ENCODE data around the gene CCNI2. TPM values are rescaled to one million over a fixed set of nuclear protein-coding genes. Genes with fewer than 3 reads are reported as not detected.
A peak's percentile ranks its signal among the peaks of the same experiment; 100 is the strongest.

Gene CCNI2
- total RNA-seq: 10 to 100 TPM in 1 of 2 experiments, 1 to 10 TPM in 1; 8.9 to 12.4 TPM

- peaks cover 17% of the 10 kb centered on the region for H3K27me3 Mint-ChIP-seq
- ATAC-seq (ENCODE audit: low read depth) (peak; percentile 81), DNase-seq (peak; percentile 80)
- H3K36me3 Mint-ChIP-seq: peaks cover 13% of the 10 kb centered on the region
- H3K27ac Mint-ChIP-seq: peak within 1 kb of the TSS; percentile 77
- POLR2A ChIA-PET: interaction anchor here (0.5 to 2.8 kb wide), 11 partner anchors 10 to 250 kb away, joined by 3 to 22 read pairs (median 4); partner anchors contain the start of gene KIF3A
- peaks cover 30% of the 10 kb centered on the region for H3K4me1 Mint-ChIP-seq
- H3K9me3 Mint-ChIP-seq: no peaks in the 10 kb centered on the region
- peak within 1 kb of the TSS; percentile 79 for H3K4me3 Mint-ChIP-seq
These were observed at the start of gene CCNI2 for GRCh38 chr5:132746954-132747615. Gene CCNI2 (plus strand): TSS chr5:132747426. CDS start chr5:132747496, 70 bp downstream.

GRCh38 chr5:132704875-132705274 is 42.4 kb upstream of the CCNI2 start:
- POLR2A ChIA-PET: no interaction called here
- peaks cover 32% of the 10 kb centered on the region for H3K4me1 Mint-ChIP-seq
- peaks cover 37% of the 10 kb centered on the region for H3K36me3 Mint-ChIP-seq
- peak overlapping the region; percentile 71 for H3K4me3 Mint-ChIP-seq
- H3K27me3 Mint-ChIP-seq: no peaks in the 10 kb centered on the region
- DNase-seq (no peak), ATAC-seq (ENCODE audit: low read depth) (no peak)
- H3K27ac Mint-ChIP-seq: peak overlapping the region; percentile 70
- peaks cover 1% of the 10 kb centered on the region for H3K9me3 Mint-ChIP-seq

GRCh38 chr5:132708645-132709044 is 38.6 kb upstream of the CCNI2 start:
- ATAC-seq (ENCODE audit: low read depth) (no peak), DNase-seq (no peak)
- peaks cover 21% of the 10 kb centered on the region for H3K4me1 Mint-ChIP-seq
- H3K4me3 Mint-ChIP-seq: no peak overlapping the region
- peaks cover 21% of the 10 kb centered on the region for H3K36me3 Mint-ChIP-seq
- peak overlapping the region; percentile 1 for H3K27ac Mint-ChIP-seq
- no peaks in the 10 kb centered on the region for H3K27me3 Mint-ChIP-seq
- POLR2A ChIA-PET: interaction anchor here (0.7 kb wide), 1 partner anchor 39 kb away, joined by 3 read pairs; the partner anchor contains the start of gene CCNI2
- no peaks in the 10 kb centered on the region for H3K9me3 Mint-ChIP-seq

GRCh38 chr5:132714456-132715307 is 32.5 kb upstream of the CCNI2 start:
- DNase-seq: no peak
- Mint-ChIP-seq H3K4me3 (peak overlapping the region; percentile 65), H3K36me3 (peaks cover 21% of the 10 kb centered on the region), H3K9me3 (no peaks in the 10 kb centered on the region), H3K27me3 (no peaks in the 10 kb centered on the region), H3K4me1 (peaks cover 14% of the 10 kb centered on the region), H3K27ac (peak overlapping the region; percentile 73)
- POLR2A ChIA-PET: no interaction called here
- ATAC-seq (ENCODE audit: low read depth): peak; percentile 39

GRCh38 chr5:132718544-132719312 is 28.5 kb upstream of the CCNI2 start:
- POLR2A ChIA-PET: interaction anchor here (1.1 kb wide), 1 partner anchor 9 kb away, joined by 3 read pairs; no protein-coding TSS in a partner anchor
- DNase-seq: no peak
- no peak overlapping the region for H3K4me3 Mint-ChIP-seq
- no peaks in the 10 kb centered on the region for H3K27me3 Mint-ChIP-seq
- ATAC-seq (ENCODE audit: low read depth): no peak
- H3K4me1 Mint-ChIP-seq: peaks cover 18% of the 10 kb centered on the region
- no peak overlapping the region for H3K27ac Mint-ChIP-seq
- H3K36me3 Mint-ChIP-seq: peaks cover 29% of the 10 kb centered on the region
- H3K9me3 Mint-ChIP-seq: no peaks in the 10 kb centered on the region

GRCh38 chr5:132725745-132726144 is 21.5 kb upstream of the CCNI2 start:
- Mint-ChIP-seq H3K27me3 (no peaks in the 10 kb centered on the region), H3K27ac (no peak overlapping the region), H3K36me3 (peaks cover 35% of the 10 kb centered on the region), H3K9me3 (no peaks in the 10 kb centered on the region), H3K4me1 (peaks cover 10% of the 10 kb centered on the region), H3K4me3 (no peak overlapping the region)
- DNase-seq (no peak), ATAC-seq (ENCODE audit: low read depth) (no peak)
- POLR2A ChIA-PET: no interaction called here

- POLR2A ChIA-PET: interaction anchor here (0.6 kb wide), 1 partner anchor 615 kb away, joined by 4 read pairs; no protein-coding TSS in a partner anchor
- H3K36me3 Mint-ChIP-seq: peaks cover 27% of the 10 kb centered on the region
- H3K27ac Mint-ChIP-seq: no peak overlapping the region
- H3K27me3 Mint-ChIP-seq: no peaks in the 10 kb centered on the region
- H3K4me3 Mint-ChIP-seq: no peak overlapping the region
- no peak for ATAC-seq (ENCODE audit: low read depth)
- no peak for DNase-seq
- H3K4me1 Mint-ChIP-seq: peaks cover 16% of the 10 kb centered on the region
- H3K9me3 Mint-ChIP-seq: no peaks in the 10 kb centered on the region
These were observed 17.3 kb upstream of the CCNI2 start for GRCh38 chr5:132729896-132730295.

GRCh38 chr5:132733499-132734148 is 13.6 kb upstream of the CCNI2 start:
- POLR2A ChIA-PET: no interaction called here
- H3K4me1 Mint-ChIP-seq: peaks cover 36% of the 10 kb centered on the region
- H3K27ac Mint-ChIP-seq: no peak overlapping the region
- ATAC-seq (ENCODE audit: low read depth): no peak
- no peak overlapping the region for H3K4me3 Mint-ChIP-seq
- H3K9me3 Mint-ChIP-seq: no peaks in the 10 kb centered on the region
- no peak for DNase-seq
- H3K27me3 Mint-ChIP-seq: no peaks in the 10 kb centered on the region
- H3K36me3 Mint-ChIP-seq: peaks cover 16% of the 10 kb centered on the region

- ATAC-seq (ENCODE audit: low read depth): no peak
- POLR2A ChIA-PET: no interaction called here
- Mint-ChIP-seq H3K4me1 (peaks cover 39% of the 10 kb centered on the region), H3K36me3 (peaks cover 14% of the 10 kb centered on the region), H3K27me3 (no peaks in the 10 kb centered on the region), H3K4me3 (no peak overlapping the region), H3K9me3 (no peaks in the 10 kb centered on the region), H3K27ac (no peak overlapping the region)
- no peak for DNase-seq
These were observed 12.5 kb upstream of the CCNI2 start for GRCh38 chr5:132734687-132735086.

- Mint-ChIP-seq H3K9me3 (no peaks in the 10 kb centered on the region), H3K4me3 (peak within 1 kb of the TSS; percentile 90), H3K27ac (peak within 1 kb of the TSS; percentile 86), H3K4me1 (peaks cover 38% of the 10 kb centered on the region), H3K27me3 (peaks cover 9% of the 10 kb centered on the region), H3K36me3 (peaks cover 9% of the 10 kb centered on the region)
- POLR2A ChIA-PET: interaction anchor here (0.6 to 2.7 kb wide), 12 partner anchors 10 to 115 kb away, joined by 3 to 22 read pairs (median 4); partner anchors contain the start of genes CCNI2 and IL4
- peak; percentile 95 for ATAC-seq (ENCODE audit: low read depth)
- DNase-seq: peak; percentile 98
These were observed 10.1 kb upstream of the CCNI2 start, which contains the start of gene KIF3A for GRCh38 chr5:132736853-132737833. Gene KIF3A (minus strand): TSS chr5:132737546. CDS start chr5:132737419, 127 bp downstream.

- peaks cover 11% of the 10 kb centered on the region for H3K27me3 Mint-ChIP-seq
- H3K27ac Mint-ChIP-seq: peak overlapping the region; percentile 86
- peak overlapping the region; percentile 90 for H3K4me3 Mint-ChIP-seq
- H3K4me1 Mint-ChIP-seq: peaks cover 38% of the 10 kb centered on the region
- POLR2A ChIA-PET: interaction anchor here (0.6 to 2.7 kb wide), 7 partner anchors 9 to 99 kb away, joined by 3 to 22 read pairs (median 6); partner anchors contain the start of gene CCNI2
- DNase-seq (no peak), ATAC-seq (ENCODE audit: low read depth) (no peak)
- peaks cover 6% of the 10 kb centered on the region for H3K36me3 Mint-ChIP-seq
- H3K9me3 Mint-ChIP-seq: no peaks in the 10 kb centered on the region
These were observed 9.1 kb upstream of the CCNI2 start for GRCh38 chr5:132737982-132738681.

Measured in activated naive CD8-positive, alpha-beta T cell treated with anti-CD3 and anti-CD28 coated beads, Interleukin-2, amount 10 ng/mL, durations not matched to agents 7 days and 5 days (primary cell).